Measurements from ENCODE around the gene CELF2.

- TF ChIP-seq CTCF (IDR thresholded peaks at IDR 0.05; ENCODE audit: poor library complexity): no peak
- TF ChIP-seq EZH2 (IDR thresholded peaks at IDR 0.05; ENCODE audit: borderline replicate concordance): no peak
- no peak for TF ChIP-seq EZH2phosphoT487 (IDR thresholded peaks at IDR 0.05; ENCODE audit: low read depth, severe bottlenecking, unreplicated experiment)
Measured at GRCh38 chr10:11231285-11231684, 213.6 kb downstream of the CELF2 start.

All from hepatocyte (in vitro differentiated cells).